HL-60/S4 treated with phorbol 12-myristate 13-acetate at 8.2 ng/mL for 4 days and 3 days (cell line): Measurements from ENCODE around the gene RPS19.
"Not testable (repeated sequence)": the region's sequence is repeated elsewhere in the genome, so short reads cannot be mapped to it uniquely, and the experiment has no call there.

Source experiments
- in situ Hi-C: fragments of 300-500 bp; cut with MboI; formaldehyde crosslinking; loops from 2 replicates; pipeline ENCODE4 v1.15.0; 2022; ENCODE audit warnings: low sequenced_read_pairs

The RPS19 gene

GRCh38 chr19:41859213-41859617 lies 840 bp upstream of the RPS19 start:
- in situ Hi-C loops: no loop called here

- in situ Hi-C loops: loop anchor here (10.0 kb wide), 1 partner anchor 94 kb away; the partner anchor contains the start of gene RABAC1
These were observed 512 bp downstream of the RPS19 start for GRCh38 chr19:41860419-41861115.

- in situ Hi-C loops: loop anchor here (10.0 kb wide), 1 partner anchor 94 kb away; the partner anchor contains the start of gene RABAC1
These were observed 1.2 kb downstream of the RPS19 start for GRCh38 chr19:41861116-41861768.

GRCh38 chr19:41861846-41862245 lies 1.8 kb downstream of the RPS19 start:
- in situ Hi-C loops: loop anchor here (10.0 kb wide), 1 partner anchor 93 kb away; the partner anchor contains the start of gene RABAC1

- in situ Hi-C loops: loop anchor here (10.0 kb wide), 1 partner anchor 92 kb away; the partner anchor contains the start of gene RABAC1
These were observed 2.5 kb downstream of the RPS19 start for GRCh38 chr19:41862445-41862986.

GRCh38 chr19:41863209-41863931 lies 3.3 kb downstream of the RPS19 start:
- in situ Hi-C loops: loop anchor here (10.0 kb wide), 1 partner anchor 91 kb away; the partner anchor contains the start of gene RABAC1

GRCh38 chr19:41864374-41864773 lies 4.3 kb downstream of the RPS19 start:
- in situ Hi-C loops: loop anchor here (10.0 kb wide), 1 partner anchor 90 kb away; the partner anchor contains the start of gene RABAC1

GRCh38 chr19:41866284-41866683 lies 6.2 kb downstream of the RPS19 start:
- in situ Hi-C loops: loop anchor here (10.0 kb wide), 1 partner anchor 89 kb away; the partner anchor contains the start of gene RABAC1

- in situ Hi-C loops: loop anchor here (10.0 kb wide), 1 partner anchor 86 kb away; the partner anchor contains the start of gene RABAC1
These were observed 8.3 kb downstream of the RPS19 start for GRCh38 chr19:41868120-41868988.

- in situ Hi-C loops: loop anchor here (10.0 kb wide), 1 partner anchor 86 kb away; the partner anchor contains the start of gene RABAC1
These were observed 8.9 kb downstream of the RPS19 start for GRCh38 chr19:41868989-41869300.

GRCh38 chr19:41869374-41869955 lies 9.4 kb downstream of the RPS19 start:
- in situ Hi-C loops: loop anchor here (10.0 kb wide), 1 partner anchor 85 kb away; the partner anchor contains the start of gene RABAC1

- in situ Hi-C loops: no loop called here
These were observed 10.4 kb downstream of the RPS19 start for GRCh38 chr19:41870401-41870873.

GRCh38 chr19:41871573-41872383 lies 11.7 kb downstream of the RPS19 start:
- in situ Hi-C loops: no loop called here

- in situ Hi-C loops: no loop called here
These were observed 12.3 kb downstream of the RPS19 start for GRCh38 chr19:41872384-41872774.

GRCh38 chr19:41872775-41873647 lies 13.0 kb downstream of the RPS19 start:
- in situ Hi-C loops: no loop called here

- in situ Hi-C loops: not testable (repeated sequence)
These were observed 15.9 kb downstream of the RPS19 start for GRCh38 chr19:41875973-41876372.
